Muscle of arm (tissue), 12 donors: ENCODE data around the gene HIRA. TPM values are rescaled to one million over a fixed set of nuclear protein-coding genes. Genes with fewer than 3 reads are reported as not detected.
A peak's percentile ranks its signal among the peaks of the same experiment; 100 is the strongest.
"Not testable (repeated sequence)": the region's sequence is repeated elsewhere in the genome, so short reads cannot be mapped to it uniquely, and the experiment has no call there.

Experiments used
- DNase-seq: peaks from one replicate; pipeline ENCODE4 v3.0.0-alpha.2; 2013
- polyA plus RNA-seq, 12 donors: library from polyadenylated mRNA; unstranded; fragments of 120-200 nt; gene quantifications; one replicate each; pipeline ENCODE4 v1.2.1, GENCODE V29; 2013; ENCODE audit not compliant: insufficient read length in 12 of 12

Gene HIRA
- polyA plus RNA-seq, 12 donors: 13.4 to 19.9 (median 16.6) TPM; not detected in 1

DNA sequence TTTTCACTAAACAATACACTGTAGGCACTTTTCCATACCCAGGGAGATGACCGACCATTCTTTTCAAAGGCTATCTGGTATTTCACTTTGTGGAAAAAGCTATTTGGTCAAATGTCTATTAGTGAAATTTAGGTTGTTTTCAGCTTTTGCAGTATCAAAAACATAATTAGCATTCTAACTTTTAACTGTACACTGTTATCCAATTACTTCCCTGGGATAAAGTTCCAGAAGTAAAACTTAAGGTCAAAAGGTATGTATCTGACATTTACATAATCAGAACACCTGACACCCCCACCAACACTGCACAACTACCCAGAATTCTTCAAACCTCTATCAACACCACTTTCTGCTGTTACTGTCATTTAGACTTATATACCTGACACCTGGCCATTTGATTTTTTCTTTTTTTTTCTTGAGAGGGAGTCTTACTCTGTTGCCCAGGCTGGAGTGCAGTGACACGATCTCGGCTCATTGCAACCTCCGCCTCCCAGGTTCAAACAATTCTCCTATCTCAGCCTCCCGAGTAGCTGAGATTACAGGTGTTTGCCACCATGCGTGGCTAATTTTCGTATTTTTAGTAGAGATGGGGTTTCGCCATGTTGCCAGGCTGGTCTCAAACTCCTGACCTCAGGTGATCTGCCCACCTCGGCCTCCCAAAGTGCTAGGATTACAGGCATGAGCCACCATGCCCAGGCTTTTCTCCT, 13.9 kb upstream of the HIRA start:
- DNase-seq: not testable (repeated sequence)

- no peak for DNase-seq
These were observed 12.1 kb upstream of the HIRA start for GRCh38 chr22:19443544-19444211.

DNA sequence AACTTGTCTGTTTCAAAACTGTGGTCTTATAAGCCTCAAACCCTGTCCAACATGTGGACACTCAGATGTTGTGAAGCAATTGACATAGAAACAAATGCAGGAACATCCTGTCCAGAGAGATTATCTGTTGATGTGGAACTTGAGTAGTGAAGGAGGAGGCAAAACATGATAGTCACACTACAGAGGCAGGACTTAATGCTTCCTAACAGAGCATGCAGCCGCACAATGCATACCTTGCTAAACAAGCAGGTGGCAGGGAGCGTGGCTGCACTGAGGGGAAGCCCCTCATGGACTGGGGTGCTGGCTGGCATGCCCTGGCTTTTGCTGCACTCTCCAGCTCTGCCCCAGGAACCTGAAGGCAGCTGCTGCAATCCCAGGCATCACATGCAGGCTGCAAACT, 10.6 kb upstream of the HIRA start:
- DNase-seq: no peak

DNA sequence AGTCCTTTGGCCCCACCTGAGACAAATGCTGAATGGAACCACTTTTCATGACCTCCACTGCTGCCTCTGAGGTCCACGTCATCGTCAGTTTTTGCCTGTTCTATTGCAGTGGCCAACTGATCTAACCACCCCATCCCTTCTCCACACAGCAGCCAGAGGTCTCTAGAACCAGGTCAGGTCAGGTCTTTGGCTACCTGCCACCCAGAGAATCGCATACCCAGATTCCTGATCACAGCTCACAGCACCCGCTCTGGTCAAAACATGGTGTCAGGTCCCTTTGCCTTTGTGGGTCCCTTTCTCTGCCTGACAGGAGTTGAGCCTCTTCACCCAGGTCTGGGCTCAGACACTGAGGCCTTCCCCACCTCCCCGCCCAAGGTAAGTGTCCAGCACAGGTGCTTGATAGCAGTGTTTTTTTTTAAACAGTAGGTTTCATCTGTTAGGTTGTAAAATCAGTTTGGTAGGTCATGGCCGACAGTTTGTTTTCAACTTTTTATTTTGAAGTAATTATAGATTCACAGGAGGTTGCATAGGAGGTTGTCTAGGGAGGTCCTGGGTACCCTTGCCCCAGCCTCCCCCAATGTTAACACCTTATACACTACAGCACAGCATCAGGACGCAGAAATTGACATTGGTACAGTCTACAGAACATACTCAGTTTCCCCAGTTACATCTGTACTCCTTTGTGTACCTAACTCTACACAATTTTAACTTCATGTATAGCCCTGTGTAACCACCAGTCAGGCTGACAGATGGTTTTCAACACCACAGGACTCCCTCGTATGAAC, 9.1 kb upstream of the HIRA start:
- no peak for DNase-seq

DNA sequence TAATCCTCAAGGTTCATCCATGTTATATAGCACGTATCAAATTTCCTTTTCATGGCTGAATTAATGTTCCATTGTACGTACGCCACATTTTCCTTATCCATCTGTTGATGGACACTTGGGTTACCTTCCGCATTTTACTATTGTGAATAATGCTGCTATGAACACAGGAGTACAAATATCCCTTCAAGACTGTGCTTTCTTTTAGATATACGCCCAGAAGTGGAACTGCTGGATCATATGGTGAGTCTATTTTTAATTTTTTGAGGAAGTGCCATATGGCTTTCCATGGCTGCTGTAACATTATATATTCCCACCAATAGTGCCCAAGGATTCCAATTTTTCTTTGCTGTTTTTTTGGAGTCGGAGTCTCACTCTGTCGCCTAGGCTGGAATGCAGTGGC, 6.8 kb upstream of the HIRA start:
- DNase-seq: no peak

DNA sequence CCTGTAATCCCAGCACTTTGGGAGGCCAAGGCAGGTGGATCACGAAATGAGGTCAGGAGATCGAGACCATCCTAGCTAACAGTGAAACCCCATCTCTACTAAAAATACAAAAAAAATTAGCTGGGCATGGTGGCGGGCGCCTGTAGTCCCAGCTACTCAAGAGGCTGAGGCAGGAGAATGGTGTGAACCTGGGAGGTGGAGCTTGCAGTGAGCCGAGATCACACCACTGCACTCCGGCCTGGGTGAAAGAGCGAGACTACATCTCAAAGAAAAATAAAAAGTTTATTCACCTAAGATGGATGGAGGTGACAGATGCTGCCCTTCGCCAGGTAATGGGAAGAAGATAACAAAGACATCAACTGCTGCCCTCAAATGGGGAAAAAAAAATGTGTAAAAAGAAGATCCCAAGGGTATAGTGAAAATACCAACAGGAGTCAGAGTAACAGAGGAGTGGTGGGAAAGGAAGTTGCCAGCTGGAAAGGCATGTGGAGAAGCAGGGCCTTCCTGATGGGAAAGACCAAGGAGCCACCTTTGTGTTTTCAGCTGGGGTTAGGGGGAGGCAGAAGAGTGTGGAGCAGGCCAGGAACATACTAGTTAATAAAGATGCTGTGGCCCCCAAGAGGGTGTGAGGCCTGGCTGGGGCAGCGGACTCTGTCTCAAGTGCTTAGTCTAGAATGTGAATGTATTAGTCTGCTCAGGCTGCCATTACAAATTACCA, 5.1 kb upstream of the HIRA start:
- DNase-seq: not testable (repeated sequence)

DNA sequence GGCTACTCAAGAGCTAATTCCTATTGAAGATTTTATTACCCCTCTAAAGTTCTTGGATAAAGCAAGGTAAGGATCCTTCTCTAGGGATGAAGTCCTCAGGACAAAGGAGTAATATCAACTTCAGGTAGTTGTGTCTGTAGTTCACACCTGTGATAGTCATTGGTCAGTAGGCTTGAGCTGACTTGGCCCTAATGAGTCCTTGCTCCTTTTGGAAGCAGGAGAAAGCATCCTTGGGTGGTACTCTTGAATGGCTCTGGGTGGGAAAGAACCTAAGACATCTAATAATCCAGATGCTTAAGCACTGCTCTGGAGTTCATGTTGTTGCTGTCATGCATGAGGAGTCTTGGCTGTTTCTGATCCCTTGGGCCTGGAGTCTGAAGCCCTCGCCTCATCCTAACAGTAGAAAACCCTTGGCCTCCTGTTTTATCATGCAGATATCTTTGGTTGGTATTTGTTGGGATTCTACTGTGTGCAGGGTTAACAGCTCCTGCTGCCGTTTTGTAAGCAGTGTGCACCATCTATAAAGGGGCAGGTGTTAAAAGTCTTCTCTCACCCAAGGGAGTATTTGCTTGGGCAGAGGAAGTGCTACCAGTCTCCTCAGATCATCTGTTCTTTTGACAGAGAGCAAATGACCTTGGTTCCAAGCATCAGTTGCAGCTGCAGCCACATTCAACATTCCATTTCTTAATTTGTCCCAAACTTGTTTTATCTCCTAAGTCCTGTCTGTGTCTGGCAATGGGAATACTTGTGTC, 3.5 kb upstream of the HIRA start:
- DNase-seq: no peak

DNA sequence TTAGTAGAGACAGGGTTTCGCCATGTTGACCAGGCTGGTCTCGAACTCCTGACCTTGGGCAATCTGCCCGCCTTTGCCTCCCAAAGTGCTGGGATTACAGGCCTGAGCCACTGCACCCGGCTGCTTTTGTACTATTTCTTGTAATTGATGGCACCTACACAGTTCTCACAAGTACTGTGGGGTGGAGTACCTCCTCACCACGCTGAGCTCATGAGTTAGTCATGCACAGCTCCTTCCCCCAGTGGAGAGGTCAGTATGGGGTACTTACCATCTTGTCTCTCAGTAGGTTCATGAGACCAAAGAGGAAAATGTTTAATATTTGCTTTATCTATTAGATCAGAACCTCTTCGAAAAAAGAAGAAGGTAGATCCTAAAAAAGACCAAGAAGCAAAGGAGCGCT, 2.9 kb upstream of the HIRA start:
- no peak for DNase-seq

DNA sequence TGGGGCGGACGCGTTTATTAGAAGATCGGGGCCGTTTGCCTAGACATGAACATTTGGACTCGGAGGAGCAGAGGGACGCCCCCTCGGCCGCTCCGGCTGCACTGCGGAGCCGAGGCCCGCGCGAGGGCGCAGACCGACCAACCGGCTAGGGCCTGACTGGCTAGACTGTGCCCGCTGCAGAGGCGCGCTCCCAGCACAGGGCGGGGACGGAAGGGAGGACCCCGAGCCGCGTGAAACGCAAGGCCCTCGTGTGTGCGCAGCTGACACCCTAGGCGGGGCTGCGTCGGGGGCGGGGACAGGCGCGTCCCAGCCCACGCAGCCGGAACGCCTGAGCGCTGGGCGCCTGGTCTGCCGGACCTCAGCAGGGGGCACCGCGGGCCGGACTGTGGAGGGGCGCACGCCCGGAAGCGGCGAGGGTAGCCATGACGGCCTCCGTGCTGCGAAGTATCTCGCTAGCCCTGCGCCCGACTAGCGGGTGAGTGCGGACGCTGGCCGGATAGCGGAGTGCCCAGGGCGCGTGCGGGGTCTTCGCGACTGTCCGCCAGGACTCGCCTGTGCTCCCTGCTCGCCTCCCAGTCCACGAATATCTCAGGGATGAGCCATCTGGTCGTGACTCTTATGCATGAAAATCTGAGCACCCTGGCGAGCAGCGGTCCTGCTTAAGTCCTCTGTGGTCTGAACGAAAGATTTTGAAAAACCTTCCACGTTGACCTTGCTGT, 759 bp upstream of the HIRA start, which contains the start of gene MRPL40:
Gene MRPL40, plus strand, starts transcription at position 413 of the 719 bp plus-strand sequence. Its CDS starts 10 bp downstream, at position 423.
- DNase-seq: peak; percentile 95

- DNase-seq: no peak
These were observed 517 bp downstream of the HIRA start for GRCh38 chr22:19430890-19431541.

DNA sequence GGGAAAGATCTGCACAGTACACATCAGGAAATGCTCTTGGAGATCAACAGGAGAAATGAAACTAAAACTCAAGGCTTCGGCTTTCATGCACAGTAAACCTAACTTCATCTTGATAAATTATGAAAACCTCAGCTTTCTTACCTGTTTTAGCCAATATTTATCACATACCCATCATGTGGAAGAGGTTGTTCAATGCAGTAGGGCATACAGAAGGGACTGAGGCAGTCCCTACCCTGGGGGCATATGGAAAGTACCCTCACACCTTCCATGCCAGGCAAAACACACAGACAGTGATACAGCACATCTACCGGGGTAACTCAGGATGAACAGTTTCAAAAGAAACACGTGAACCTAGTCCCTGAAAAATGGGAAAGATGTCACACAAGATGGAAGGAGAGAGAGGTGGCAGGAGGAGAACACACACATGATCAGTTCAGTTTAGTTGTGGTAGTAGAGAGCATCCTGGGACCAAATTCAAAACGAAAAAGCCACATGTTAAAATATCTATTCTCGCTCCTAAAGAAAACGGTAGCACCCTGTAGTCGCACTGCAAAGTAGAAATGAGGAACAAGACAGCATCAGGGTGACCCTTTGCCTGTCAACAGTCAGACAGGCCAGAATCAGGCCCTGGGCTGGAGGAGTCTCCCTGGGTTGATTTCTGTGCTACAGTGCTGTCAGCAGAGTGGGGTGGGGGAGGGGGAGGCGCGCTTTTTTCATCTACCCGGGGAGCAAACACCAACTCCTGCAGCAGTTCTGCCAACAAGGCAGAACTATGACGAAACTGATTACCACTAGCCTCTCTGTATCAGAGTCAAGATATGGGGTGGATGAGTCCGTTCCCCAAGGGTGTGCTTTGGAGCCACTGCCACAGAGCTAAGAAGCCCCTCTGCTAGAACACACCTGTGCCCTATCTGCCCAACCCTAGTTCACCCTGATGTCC, 1.3 kb downstream of the HIRA start:
- no peak for DNase-seq

DNA sequence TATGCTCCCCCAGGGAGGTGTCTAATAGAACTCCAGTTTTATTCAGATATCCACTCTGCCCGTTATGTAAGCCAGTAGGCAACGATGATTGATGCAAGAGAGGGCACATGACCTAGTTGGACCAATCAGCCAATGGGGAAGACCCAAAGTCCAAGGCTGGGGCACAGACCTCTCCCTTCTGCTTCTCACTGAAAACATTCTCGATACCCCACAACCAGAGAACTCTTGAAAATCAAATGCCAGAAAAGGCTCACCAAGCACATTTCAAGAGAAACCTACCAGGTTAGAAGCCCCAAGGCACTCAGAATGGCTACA, 7.4 kb downstream of the HIRA start:
- no peak for DNase-seq

DNA sequence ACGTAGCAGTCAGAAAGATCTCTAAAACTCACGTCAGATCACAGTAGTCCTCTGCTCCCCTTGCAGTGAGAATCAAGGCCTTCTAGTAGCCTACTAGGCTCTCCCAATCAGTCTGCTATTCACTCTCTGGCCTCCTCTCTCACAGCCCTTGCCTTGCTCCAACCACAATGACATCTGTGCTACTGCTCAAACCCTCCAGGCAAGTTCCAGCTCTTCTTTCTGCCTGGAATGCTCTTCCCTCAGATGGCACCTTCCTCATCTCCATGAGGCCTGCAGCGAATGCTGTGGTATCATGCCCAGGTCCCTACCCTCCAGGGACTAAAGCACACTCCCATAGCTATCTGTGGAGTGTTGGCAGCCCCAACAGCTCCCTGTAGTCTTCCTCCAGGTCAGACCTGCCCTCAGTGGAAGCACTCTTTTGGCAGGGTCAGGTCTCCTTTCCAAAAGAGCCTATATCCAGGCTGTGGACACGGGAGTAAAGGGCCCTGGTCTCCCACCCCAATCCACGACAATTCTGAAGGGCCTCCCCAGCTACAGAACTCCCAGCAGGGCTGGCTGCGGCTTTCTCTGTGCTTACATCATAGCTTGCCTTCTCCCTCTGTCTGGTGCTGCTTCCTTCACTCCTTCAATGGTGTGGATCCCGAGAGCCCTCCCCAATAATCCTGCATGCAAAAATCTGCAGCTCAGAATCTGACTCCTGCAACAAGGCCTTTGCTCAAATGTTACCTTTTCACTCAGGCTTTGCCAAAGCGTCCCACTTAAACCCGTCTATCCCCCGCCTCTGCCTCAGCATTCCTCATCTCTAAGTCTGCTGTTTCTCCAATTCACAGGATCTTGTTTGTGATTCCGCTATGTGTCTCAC, 8.9 kb downstream of the HIRA start:
- no peak for DNase-seq

GRCh38 chr22:19420321-19420720, 11.2 kb downstream of the HIRA start:
- no peak for DNase-seq

DNA sequence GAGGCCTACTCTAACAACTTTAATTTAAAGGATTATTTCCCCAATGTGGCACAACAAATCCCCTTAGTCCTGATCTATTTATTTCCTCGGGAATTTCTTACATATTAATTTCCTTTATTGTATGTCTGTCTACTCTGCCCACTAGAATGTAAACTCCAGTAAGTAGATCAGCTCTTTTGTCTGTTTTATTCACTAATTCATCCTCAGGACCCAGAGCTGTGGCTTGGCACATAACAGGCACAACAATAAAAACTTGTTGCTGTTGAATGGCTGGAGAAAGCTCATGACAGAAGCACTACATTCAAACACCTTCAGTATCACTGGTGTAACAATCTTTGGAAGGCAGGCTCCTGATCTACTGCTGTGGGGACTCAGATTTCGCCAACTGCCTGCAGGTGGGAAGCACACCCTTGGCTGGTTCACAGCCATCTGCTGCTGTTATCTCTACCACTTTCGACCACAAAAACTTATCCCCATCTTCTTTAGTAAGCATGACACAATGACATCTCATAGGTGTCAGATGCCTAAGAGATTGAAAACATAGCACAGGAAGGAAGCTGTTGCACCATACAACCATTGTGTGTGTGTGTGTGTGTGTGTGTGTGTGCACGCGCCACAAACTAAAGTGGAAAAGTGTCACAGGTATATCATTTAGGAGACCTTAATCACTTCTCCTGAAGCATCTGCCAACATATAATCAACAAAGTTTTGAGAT, 11.9 kb downstream of the HIRA start:
- no peak for DNase-seq

DNA sequence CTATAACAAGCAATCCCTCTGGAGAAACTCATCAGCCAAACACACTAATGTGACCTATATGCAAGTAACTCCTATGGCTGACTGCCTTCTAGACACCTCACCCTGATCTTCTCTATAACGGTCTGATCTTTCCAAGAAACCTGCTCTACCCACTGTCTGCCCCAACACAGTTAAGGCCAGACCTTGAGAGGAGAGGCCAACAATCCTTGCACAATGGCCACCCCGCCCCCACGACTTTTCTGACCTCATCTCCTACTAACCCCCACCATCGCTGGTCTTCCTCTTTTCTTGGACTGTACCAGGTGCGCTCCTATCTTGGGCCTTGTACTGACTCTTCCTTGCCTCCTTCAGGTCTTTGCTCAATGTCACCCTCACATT, 12.5 kb downstream of the HIRA start:
- DNase-seq: no peak

GRCh38 chr22:19412923-19413322, 18.6 kb downstream of the HIRA start:
- DNase-seq: no peak
